ENCODE data around the gene CLIP2. TPM values are rescaled to one million over a fixed set of nuclear protein-coding genes. Genes with fewer than 3 reads are reported as not detected.
A peak's percentile ranks its signal among the peaks of the same experiment; 100 is the strongest.
"Not testable (repeated sequence)": the region's sequence is repeated elsewhere in the genome, so short reads cannot be mapped to it uniquely, and the experiment has no call there.

The CLIP2 gene
- total RNA-seq, 1 experiment from 2014 or later: 30.1 TPM

DNA sequence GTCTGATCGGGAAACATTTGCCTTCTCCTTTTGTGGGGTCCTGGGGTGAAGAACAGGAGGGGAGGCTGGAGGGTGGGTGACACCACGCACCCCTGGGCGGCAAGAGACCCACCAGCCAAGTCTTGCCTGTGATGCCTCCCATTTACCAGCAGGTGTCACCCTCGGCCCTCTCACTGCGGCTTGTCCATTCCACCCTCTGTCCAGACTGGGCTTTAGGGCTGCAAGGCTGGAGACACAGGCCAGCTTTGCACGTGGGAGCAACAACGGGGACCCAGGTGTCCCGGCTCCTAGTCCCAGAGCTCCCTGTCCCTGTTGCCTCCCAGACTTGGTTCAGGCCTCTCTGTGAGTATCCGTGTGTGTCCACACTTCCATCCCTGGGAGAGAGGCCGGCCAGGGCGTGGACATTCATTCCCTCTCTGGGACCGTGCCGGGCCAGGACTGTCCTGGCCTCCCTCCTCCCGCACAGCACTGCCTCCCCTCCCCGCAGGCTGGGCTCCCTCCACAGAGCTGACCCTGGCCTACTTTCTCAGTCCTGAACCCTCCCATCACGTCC, 128.3 kb downstream of the CLIP2 start:
- H3K4me3 ChIP-seq (ENCODE audit: insufficient read depth, low read depth, low read length): no peak overlapping the region
- no peaks in the 10 kb centered on the region for H3K36me3 ChIP-seq (replicated peaks; ENCODE audit: control insufficient read depth, insufficient read depth, low read length)
- H3K27me3 ChIP-seq (ENCODE audit: control insufficient read depth, insufficient read depth, low read length): no peaks in the 10 kb centered on the region
- peak; percentile 95 for DNase-seq

DNA sequence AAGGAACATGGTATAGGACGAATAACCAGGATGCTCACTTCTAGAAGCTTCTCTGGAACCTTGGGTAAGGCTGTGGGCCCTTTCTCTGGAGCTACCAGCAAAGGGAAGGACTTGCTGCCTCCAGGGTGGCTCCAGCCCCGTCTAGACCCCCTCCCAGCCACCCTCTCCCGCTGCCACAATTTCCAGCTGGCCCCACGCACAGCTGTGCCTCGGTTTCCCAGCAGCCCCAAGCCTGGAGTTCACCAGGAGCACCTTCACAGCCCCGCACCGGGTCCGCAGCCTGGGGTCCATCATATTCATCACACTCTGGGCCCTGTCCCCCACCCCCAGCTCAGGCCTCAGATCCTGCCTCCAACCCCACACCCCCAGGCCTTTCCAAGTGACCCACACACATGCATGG, 128.9 kb downstream of the CLIP2 start:
- H3K27me3 ChIP-seq (ENCODE audit: control insufficient read depth, insufficient read depth, low read length): no peaks in the 10 kb centered on the region
- H3K4me3 ChIP-seq (ENCODE audit: insufficient read depth, low read depth, low read length): no peak overlapping the region
- H3K36me3 ChIP-seq (replicated peaks; ENCODE audit: control insufficient read depth, insufficient read depth, low read length): no peaks in the 10 kb centered on the region
- DNase-seq: no peak

DNA sequence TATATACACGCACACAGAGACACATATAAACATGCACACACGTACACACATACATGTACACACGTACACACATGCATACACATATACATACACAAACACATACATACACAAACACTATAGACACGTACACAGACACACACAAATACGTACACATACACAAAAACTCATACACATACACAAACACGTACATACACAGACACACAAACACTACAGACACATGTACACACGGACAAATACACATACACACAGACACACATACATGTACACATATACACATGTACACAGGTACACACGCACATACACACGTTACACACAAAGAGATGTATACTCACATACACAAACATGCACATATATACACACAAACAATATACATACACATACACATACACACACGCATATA, 129.3 kb downstream of the CLIP2 start:
- Histone ChIP-seq H3K27me3 (ENCODE audit: control insufficient read depth, insufficient read depth, low read length) (no peaks in the 10 kb centered on the region), H3K4me3 (ENCODE audit: insufficient read depth, low read depth, low read length) (no peak overlapping the region), H3K36me3 (replicated peaks; ENCODE audit: control insufficient read depth, insufficient read depth, low read length) (no peaks in the 10 kb centered on the region)
- DNase-seq: no peak

DNA sequence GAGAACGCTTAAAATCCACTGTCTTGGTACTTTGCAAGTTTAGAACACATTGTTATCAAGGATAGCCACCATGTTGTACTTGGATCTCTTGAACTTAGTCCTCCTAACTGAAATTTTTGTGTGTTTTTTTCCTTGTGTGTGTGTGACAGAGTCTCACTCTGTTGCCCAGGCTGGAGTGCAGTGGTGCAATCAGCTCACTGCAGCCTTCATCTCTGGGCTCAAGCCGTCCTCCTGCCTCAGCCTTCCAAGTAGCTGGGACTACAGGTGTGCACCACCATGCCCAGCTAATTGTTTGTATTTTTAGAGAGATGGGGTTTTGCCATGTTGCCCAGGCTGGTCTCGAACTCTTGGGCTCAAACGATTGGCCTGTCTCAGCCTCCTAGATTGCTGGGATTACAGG, 130.0 kb downstream of the CLIP2 start:
- not testable (repeated sequence) for DNase-seq; H3K27me3 ChIP-seq (ENCODE audit: control insufficient read depth, insufficient read depth, low read length); H3K36me3 ChIP-seq (replicated peaks; ENCODE audit: control insufficient read depth, insufficient read depth, low read length); H3K4me3 ChIP-seq (ENCODE audit: insufficient read depth, low read depth, low read length)

GRCh38 chr7:74420006-74420405, 130.8 kb downstream of the CLIP2 start:
- Histone ChIP-seq H3K36me3 (replicated peaks; ENCODE audit: control insufficient read depth, insufficient read depth, low read length) (no peaks in the 10 kb centered on the region), H3K27me3 (ENCODE audit: control insufficient read depth, insufficient read depth, low read length) (no peaks in the 10 kb centered on the region), H3K4me3 (ENCODE audit: insufficient read depth, low read depth, low read length) (no peak overlapping the region)
- DNase-seq: no peak

- no peak for DNase-seq
- no peaks in the 10 kb centered on the region for H3K27me3 ChIP-seq (ENCODE audit: control insufficient read depth, insufficient read depth, low read length)
- no peaks in the 10 kb centered on the region for H3K36me3 ChIP-seq (replicated peaks; ENCODE audit: control insufficient read depth, insufficient read depth, low read length)
- H3K4me3 ChIP-seq (ENCODE audit: insufficient read depth, low read depth, low read length): no peak overlapping the region
These were observed 135.2 kb downstream of the CLIP2 start for GRCh38 chr7:74424291-74424880.

DNA sequence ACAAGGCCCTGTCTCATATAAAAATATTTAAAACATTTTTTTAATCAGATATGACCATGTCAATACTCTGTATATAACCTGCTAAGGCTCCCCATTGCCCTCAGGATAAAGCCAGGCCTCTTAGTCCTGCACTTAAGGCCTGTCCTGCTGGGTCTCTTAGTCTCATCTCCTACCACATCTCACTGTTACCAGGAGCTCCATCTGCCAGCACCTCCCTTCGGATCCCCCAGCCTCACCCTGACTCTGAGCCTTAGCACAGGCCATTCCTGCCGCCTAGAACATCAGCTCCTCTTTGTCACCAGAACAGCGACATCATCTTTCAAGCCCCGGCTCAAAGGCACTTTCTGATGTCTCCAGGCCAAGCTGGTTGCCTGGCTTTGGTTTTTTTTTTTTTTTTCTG, 138.8 kb downstream of the CLIP2 start:
- H3K27me3 ChIP-seq (ENCODE audit: control insufficient read depth, insufficient read depth, low read length): no peaks in the 10 kb centered on the region
- DNase-seq: no peak
- H3K4me3 ChIP-seq (ENCODE audit: insufficient read depth, low read depth, low read length): no peak overlapping the region
- no peaks in the 10 kb centered on the region for H3K36me3 ChIP-seq (replicated peaks; ENCODE audit: control insufficient read depth, insufficient read depth, low read length)

DNA sequence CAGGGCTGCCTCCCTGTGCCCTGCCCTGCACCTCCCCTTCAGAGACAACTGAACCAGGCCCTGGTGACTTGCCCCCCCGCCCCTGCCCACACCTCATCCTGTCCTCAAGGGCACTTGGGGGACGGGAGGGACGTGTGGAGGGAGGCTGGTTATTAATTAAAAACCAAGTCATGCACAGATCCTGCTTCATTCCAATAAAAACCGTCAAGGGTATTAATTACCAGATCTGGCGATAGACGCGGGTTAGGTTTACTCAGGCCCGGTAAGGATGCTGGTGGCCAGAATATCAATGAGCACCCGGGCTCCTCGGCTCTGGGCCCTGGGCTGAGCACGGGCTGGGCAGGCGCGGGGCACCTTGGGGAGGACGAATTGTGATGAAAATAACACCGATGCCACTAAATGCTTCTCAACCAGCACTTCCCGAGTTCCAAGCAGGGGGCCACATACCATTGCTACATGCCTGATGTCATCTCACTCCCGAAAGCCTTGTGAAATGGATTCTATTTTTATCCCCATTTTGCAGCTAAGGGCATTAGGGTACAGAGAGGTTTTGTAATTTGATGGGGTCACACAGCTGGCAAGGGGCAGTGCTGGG, 140.0 kb downstream of the CLIP2 start:
- H3K27me3 ChIP-seq (ENCODE audit: control insufficient read depth, insufficient read depth, low read length): no peaks in the 10 kb centered on the region
- peak; percentile 85 for DNase-seq
- no peak overlapping the region for H3K4me3 ChIP-seq (ENCODE audit: insufficient read depth, low read depth, low read length)
- no peaks in the 10 kb centered on the region for H3K36me3 ChIP-seq (replicated peaks; ENCODE audit: control insufficient read depth, insufficient read depth, low read length)

DNA sequence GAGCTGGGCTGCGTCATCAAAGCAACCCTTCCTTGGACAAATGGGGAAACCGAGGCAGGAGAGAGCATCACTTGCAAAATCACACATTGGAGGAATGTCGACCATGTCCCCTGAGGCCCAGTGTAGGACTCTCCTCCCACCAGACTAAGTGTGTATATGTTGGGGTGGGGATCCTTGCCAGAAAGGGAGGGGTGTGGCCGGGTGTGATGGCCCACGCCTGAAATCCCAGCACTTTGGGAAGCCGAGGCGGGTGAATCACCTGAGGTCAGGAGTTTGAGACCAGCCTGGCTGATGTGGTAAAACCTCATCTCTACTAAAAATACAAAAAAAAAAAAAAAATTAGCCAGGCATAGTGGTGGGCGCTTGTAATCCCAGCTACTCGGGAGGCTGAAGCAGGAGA, 141.2 kb downstream of the CLIP2 start:
- H3K36me3 ChIP-seq (replicated peaks; ENCODE audit: control insufficient read depth, insufficient read depth, low read length); H3K27me3 ChIP-seq (ENCODE audit: control insufficient read depth, insufficient read depth, low read length); DNase-seq; H3K4me3 ChIP-seq (ENCODE audit: insufficient read depth, low read depth, low read length): not testable (repeated sequence)

DNA sequence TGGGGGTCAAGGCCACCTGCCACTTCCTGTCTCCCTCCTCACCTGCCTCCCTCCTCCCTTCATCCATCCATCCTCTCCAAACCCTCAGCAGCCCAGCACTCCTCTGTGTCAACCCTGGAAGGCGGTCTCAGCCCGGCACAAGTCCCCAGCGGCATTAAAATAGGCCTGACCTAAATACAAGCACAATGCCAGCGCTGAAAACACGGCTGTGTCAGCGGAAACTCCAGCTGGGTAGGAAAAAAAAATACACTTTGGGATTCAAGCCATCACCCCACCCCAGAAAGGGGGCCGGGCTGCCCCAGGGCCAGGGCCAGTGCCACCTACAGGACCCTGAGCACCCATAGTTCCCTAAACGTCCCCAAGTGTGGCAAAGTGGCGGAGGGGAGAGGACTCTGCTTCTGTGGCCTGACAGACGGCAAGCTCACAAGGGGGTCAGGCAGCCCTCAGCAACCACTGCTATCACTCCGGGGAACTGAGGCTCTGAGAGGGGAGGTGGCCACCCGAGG, 141.8 kb downstream of the CLIP2 start:
- no peak overlapping the region for H3K4me3 ChIP-seq (ENCODE audit: insufficient read depth, low read depth, low read length)
- DNase-seq: peak; percentile 67
- no peaks in the 10 kb centered on the region for H3K27me3 ChIP-seq (ENCODE audit: control insufficient read depth, insufficient read depth, low read length)
- H3K36me3 ChIP-seq (replicated peaks; ENCODE audit: control insufficient read depth, insufficient read depth, low read length): no peaks in the 10 kb centered on the region

GRCh38 chr7:74437291-74437571, 148.0 kb downstream of the CLIP2 start:
- H3K4me3 ChIP-seq (ENCODE audit: insufficient read depth, low read depth, low read length): not testable (repeated sequence)

DNA sequence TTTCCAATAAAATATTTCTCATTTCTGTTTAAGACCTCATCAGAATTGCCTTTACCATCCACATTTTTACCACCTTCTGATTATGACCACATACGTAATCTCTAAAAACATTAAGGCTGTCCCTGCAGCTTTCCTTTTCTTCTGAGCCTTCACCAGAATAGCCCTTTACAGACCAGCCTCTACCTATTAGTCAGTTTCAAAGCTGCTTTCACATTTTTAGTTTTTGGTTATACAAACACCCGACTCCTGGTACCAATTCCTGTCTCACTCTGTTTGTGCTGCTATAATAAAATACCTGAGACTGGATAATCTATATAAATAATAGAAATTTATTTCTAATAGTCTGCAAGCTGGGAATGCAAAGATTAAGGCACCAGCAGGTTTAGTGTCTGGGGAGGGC, 149.1 kb downstream of the CLIP2 start:
- H3K4me3 ChIP-seq (ENCODE audit: insufficient read depth, low read depth, low read length): no peak overlapping the region
- no peaks in the 10 kb centered on the region for H3K27me3 ChIP-seq (ENCODE audit: control insufficient read depth, insufficient read depth, low read length)
- no peak for DNase-seq
- no peaks in the 10 kb centered on the region for H3K36me3 ChIP-seq (replicated peaks; ENCODE audit: control insufficient read depth, insufficient read depth, low read length)

More at GRCh38 chr7:74437291-74437571, 148.0 kb downstream of the CLIP2 start:
- DNase-seq; H3K27me3 ChIP-seq (ENCODE audit: control insufficient read depth, insufficient read depth, low read length); H3K36me3 ChIP-seq (replicated peaks; ENCODE audit: control insufficient read depth, insufficient read depth, low read length): not testable (repeated sequence)

GRCh38 chr7:74439541-74439940, 150.3 kb downstream of the CLIP2 start:
- H3K36me3 ChIP-seq (replicated peaks; ENCODE audit: control insufficient read depth, insufficient read depth, low read length): no peaks in the 10 kb centered on the region
- no peak for DNase-seq
- H3K4me3 ChIP-seq (ENCODE audit: insufficient read depth, low read depth, low read length): no peak overlapping the region
- no peaks in the 10 kb centered on the region for H3K27me3 ChIP-seq (ENCODE audit: control insufficient read depth, insufficient read depth, low read length)

DNA sequence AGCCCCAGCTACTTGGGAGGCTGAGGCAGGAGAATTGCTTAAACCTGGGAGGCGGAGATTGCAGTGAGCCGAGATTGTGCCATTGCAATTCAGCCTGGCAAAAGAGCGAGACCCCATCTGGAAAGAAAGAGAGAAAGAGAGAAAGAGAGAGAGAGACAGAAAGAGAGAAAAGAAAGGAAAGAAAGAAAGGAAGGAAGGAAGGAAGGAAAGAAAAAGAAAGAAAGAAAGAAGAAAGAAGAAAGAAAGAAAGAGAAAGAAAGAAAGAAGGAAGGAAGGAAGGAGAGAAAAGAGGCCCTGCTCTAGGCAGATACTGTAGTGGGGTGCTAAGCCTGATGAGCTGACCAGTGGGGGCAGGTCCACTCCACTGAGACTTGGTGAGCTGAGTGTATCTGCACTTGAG, 150.9 kb downstream of the CLIP2 start:
- H3K27me3 ChIP-seq (ENCODE audit: control insufficient read depth, insufficient read depth, low read length); H3K36me3 ChIP-seq (replicated peaks; ENCODE audit: control insufficient read depth, insufficient read depth, low read length); DNase-seq; H3K4me3 ChIP-seq (ENCODE audit: insufficient read depth, low read depth, low read length): not testable (repeated sequence)

GRCh38 chr7:74441801-74442200, 152.6 kb downstream of the CLIP2 start:
- Histone ChIP-seq H3K36me3 (replicated peaks; ENCODE audit: control insufficient read depth, insufficient read depth, low read length) (no peaks in the 10 kb centered on the region), H3K4me3 (ENCODE audit: insufficient read depth, low read depth, low read length) (no peak overlapping the region), H3K27me3 (ENCODE audit: control insufficient read depth, insufficient read depth, low read length) (no peaks in the 10 kb centered on the region)
- peak; percentile 34 for DNase-seq

All from H7 (cell line).